Activated T-cell treated with anti-CD3 and anti-CD28 coated beads, Interleukin-2, amount 50 U/mL, for 24 hours (primary cell): ENCODE measurements around the gene PCDHGC4.
A peak's percentile ranks its signal among the peaks of the same experiment; 100 is the strongest.

Experiments used
- DNase-seq: peaks from one replicate; pipeline ENCODE4 v3.0.0-alpha.2; 2020
- H3K27ac Mint-ChIP-seq: 2 replicates; pipeline ENCODE4 v1.8.0; 2020; ENCODE audit warnings: mild to moderate bottlenecking, mixed read lengths
- H3K27me3 Mint-ChIP-seq: 2 replicates; pipeline ENCODE4 v1.8.0; 2020; ENCODE audit warnings: mixed read lengths
- H3K36me3 Mint-ChIP-seq: 2 replicates; pipeline ENCODE4 v1.8.0; 2020; ENCODE audit warnings: low read depth, mixed read lengths
- H3K4me1 Mint-ChIP-seq: 2 replicates; pipeline ENCODE4 v1.8.0; 2020; ENCODE audit warnings: low read depth, mixed read lengths
- H3K4me3 Mint-ChIP-seq: 2 replicates; pipeline ENCODE4 v1.8.0; 2020; ENCODE audit warnings: mild to moderate bottlenecking, moderate library complexity, mixed read lengths
- H3K9me3 Mint-ChIP-seq: 2 replicates; pipeline ENCODE4 v1.8.0; 2020; ENCODE audit warnings: mixed read lengths

PCDHGC4 gene

GRCh38 chr5:141512911-141513626 lies 28.2 kb downstream of the PCDHGC4 start:
- Mint-ChIP-seq H3K9me3 (no peaks in the 10 kb centered on the region), H3K4me3 (peak overlapping the region; percentile 70), H3K27me3 (no peaks in the 10 kb centered on the region), H3K4me1 (peaks cover 51% of the 10 kb centered on the region), H3K36me3 (peaks cover 10% of the 10 kb centered on the region), H3K27ac (peak overlapping the region; percentile 80)
- DNase-seq = peak; percentile 67

- Mint-ChIP-seq H3K4me1 (peaks cover 49% of the 10 kb centered on the region), H3K27me3 (no peaks in the 10 kb centered on the region), H3K27ac (peak overlapping the region; percentile 80), H3K36me3 (peaks cover 10% of the 10 kb centered on the region), H3K4me3 (peak overlapping the region; percentile 70), H3K9me3 (no peaks in the 10 kb centered on the region)
- peak; percentile 72 for DNase-seq
Observed at GRCh38 chr5:141513627-141514329, 28.9 kb downstream of the PCDHGC4 start.

GRCh38 chr5:141514330-141515133 lies 29.7 kb downstream of the PCDHGC4 start:
- Mint-ChIP-seq H3K27me3 (no peaks in the 10 kb centered on the region), H3K36me3 (peaks cover 10% of the 10 kb centered on the region), H3K4me3 (no peak overlapping the region), H3K4me1 (peaks cover 42% of the 10 kb centered on the region), H3K27ac (peak overlapping the region; percentile 80), H3K9me3 (no peaks in the 10 kb centered on the region)
- DNase-seq = no peak

DNA sequence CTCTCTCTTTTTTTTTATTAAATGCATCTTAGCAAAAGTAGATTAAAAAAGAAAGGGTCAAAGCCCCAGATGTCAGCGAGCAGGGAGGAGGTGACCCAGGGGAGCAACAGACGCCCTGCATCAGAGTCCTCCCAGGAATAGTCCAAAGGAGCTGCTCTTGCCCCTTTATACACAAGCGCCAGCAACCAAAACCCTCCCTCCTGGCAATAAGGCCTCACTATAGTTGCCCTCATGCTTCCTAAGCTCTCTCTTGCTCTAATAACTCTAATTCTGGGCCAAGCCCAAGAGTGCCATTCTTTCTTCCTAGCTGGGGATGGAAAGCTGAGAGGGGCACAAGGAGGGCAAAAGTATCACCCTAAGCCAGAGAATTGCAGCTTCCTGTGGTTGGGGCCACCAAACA lies 30.3 kb downstream of the PCDHGC4 start:
- H3K27ac Mint-ChIP-seq = peak overlapping the region; percentile 63
- DNase-seq = no peak
- H3K36me3 Mint-ChIP-seq = peaks cover 10% of the 10 kb centered on the region
- no peaks in the 10 kb centered on the region for H3K27me3 Mint-ChIP-seq
- peaks cover 44% of the 10 kb centered on the region for H3K4me1 Mint-ChIP-seq
- H3K9me3 Mint-ChIP-seq = no peaks in the 10 kb centered on the region
- no peak overlapping the region for H3K4me3 Mint-ChIP-seq

- no peaks in the 10 kb centered on the region for H3K9me3 Mint-ChIP-seq
- H3K36me3 Mint-ChIP-seq = peaks cover 10% of the 10 kb centered on the region
- DNase-seq = no peak
- no peaks in the 10 kb centered on the region for H3K27me3 Mint-ChIP-seq
- peak overlapping the region; percentile 64 for H3K27ac Mint-ChIP-seq
- no peak overlapping the region for H3K4me3 Mint-ChIP-seq
- peaks cover 53% of the 10 kb centered on the region for H3K4me1 Mint-ChIP-seq
Observed at GRCh38 chr5:141515946-141516671, 31.3 kb downstream of the PCDHGC4 start.

GRCh38 chr5:141516672-141517025 lies 31.8 kb downstream of the PCDHGC4 start:
- peaks cover 10% of the 10 kb centered on the region for H3K36me3 Mint-ChIP-seq
- peaks cover 59% of the 10 kb centered on the region for H3K4me1 Mint-ChIP-seq
- H3K9me3 Mint-ChIP-seq = no peaks in the 10 kb centered on the region
- no peaks in the 10 kb centered on the region for H3K27me3 Mint-ChIP-seq
- DNase-seq = no peak
- peak overlapping the region; percentile 64 for H3K27ac Mint-ChIP-seq
- H3K4me3 Mint-ChIP-seq = no peak overlapping the region

- Mint-ChIP-seq H3K4me3 (no peak overlapping the region), H3K4me1 (peaks cover 65% of the 10 kb centered on the region), H3K36me3 (peaks cover 10% of the 10 kb centered on the region), H3K9me3 (no peaks in the 10 kb centered on the region), H3K27ac (no peak overlapping the region), H3K27me3 (no peaks in the 10 kb centered on the region)
- DNase-seq = no peak
Observed at GRCh38 chr5:141517312-141517711, 32.5 kb downstream of the PCDHGC4 start.

- DNase-seq = no peak
- Mint-ChIP-seq H3K9me3 (no peaks in the 10 kb centered on the region), H3K4me1 (peaks cover 65% of the 10 kb centered on the region), H3K4me3 (no peak overlapping the region), H3K27me3 (no peaks in the 10 kb centered on the region), H3K27ac (peak overlapping the region; percentile 63), H3K36me3 (peaks cover 7% of the 10 kb centered on the region)
Observed at GRCh38 chr5:141517880-141518617, 33.2 kb downstream of the PCDHGC4 start.

DNA sequence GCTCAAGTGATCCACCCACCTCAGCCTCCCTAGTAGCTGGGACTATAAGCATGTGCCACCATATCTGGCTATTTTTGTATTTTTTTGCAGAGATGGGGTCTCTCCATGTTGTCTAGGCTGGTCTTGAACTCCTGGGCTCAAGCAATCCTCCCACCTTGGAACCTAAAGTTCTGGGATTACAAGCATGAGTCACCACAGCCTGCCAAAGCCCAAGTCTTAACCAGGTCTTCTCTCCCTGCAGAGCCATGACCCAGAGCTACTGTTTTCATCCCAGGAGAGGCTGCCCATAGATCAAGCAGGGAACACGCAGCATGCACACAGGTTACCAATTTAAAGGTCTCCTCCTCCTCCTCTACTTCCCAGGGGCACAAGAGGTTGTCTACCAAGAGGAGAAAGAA lies 33.8 kb downstream of the PCDHGC4 start:
- Mint-ChIP-seq H3K27ac (no peak overlapping the region), H3K9me3 (no peaks in the 10 kb centered on the region), H3K27me3 (no peaks in the 10 kb centered on the region), H3K36me3 (peaks cover 5% of the 10 kb centered on the region), H3K4me3 (no peak overlapping the region), H3K4me1 (peaks cover 66% of the 10 kb centered on the region)
- DNase-seq = no peak

DNA sequence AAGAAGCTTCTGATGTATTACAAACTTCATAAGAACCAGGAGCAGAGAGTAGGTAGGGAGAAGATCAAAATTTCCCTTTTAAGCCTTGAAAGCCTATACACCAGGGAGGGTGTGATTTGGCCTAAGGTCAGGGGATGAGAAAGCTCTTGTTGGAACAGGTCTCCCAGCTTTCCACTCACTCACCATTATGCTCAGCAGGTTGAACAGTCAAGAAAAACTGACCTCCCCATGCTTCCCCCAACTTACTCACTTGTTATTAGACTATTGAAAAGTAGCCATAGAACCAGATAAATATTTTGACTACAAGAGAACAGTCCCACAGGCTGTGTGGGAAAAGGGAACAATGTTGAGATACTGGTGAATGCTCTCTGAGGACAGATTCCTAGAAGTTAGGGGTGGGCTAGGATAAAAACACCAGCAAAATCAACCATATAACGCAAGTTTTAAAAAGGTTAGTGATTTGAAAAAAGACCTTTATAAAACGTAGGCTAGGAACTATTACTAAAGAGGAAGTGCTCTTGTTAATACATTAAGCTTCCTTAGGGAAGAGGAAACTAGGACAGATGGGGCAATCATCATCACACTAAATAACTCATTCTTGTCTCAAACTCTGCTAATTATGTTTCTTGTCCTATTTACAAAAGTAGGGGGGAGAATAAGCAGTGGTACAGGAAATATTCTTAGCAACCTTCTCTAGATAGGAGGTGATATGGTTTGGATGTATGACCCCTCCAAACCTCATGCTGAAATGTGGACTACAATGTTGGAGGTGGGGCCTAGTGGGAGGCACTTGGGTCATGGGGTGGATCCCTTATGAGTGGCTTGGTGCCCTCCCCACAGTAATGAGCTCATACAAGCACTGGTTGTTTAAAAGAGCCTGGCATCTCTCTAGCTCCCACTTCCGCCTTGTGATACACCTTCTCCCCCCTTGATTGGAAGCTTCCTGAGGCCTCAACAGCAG lies 35.1 kb downstream of the PCDHGC4 start:
- Mint-ChIP-seq H3K9me3 (no peaks in the 10 kb centered on the region), H3K27me3 (no peaks in the 10 kb centered on the region), H3K4me3 (no peak overlapping the region), H3K36me3 (no peaks in the 10 kb centered on the region), H3K27ac (peak overlapping the region; percentile 77), H3K4me1 (peaks cover 55% of the 10 kb centered on the region)
- no peak for DNase-seq

DNA sequence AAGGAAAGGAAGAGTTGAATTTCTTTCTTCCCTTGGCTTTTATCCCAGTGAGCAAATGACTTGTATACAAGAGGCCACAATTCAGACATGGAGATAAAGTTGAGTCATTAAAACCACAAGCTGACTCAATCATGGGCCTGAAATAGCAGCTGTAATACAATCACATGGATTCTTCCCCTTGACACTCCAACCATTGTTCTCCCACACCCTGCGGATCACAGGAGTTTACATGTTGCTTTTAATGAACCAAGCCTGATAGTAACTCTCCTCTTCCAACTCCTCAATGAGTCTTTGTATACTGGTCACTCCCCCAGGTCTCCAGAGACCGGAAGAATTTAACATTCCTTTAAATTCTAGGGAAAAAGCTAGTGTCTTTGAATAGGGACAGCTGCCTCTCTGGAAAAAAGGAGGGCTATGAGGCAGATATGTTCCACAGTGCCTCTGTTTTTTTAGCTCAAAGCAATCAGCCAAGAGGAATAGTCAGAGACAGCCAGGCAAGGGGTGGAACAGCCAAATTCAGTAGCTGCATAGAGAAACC lies 36.5 kb downstream of the PCDHGC4 start:
- Mint-ChIP-seq H3K4me1 (peaks cover 49% of the 10 kb centered on the region), H3K9me3 (no peaks in the 10 kb centered on the region), H3K27ac (peak overlapping the region; percentile 62), H3K4me3 (no peak overlapping the region), H3K36me3 (no peaks in the 10 kb centered on the region), H3K27me3 (no peaks in the 10 kb centered on the region)
- DNase-seq = no peak

GRCh38 chr5:141522301-141522700 lies 37.5 kb downstream of the PCDHGC4 start:
- no peaks in the 10 kb centered on the region for H3K36me3 Mint-ChIP-seq
- no peak for DNase-seq
- H3K9me3 Mint-ChIP-seq = no peaks in the 10 kb centered on the region
- peaks cover 47% of the 10 kb centered on the region for H3K4me1 Mint-ChIP-seq
- H3K27ac Mint-ChIP-seq = peak overlapping the region; percentile 44
- H3K27me3 Mint-ChIP-seq = no peaks in the 10 kb centered on the region
- H3K4me3 Mint-ChIP-seq = no peak overlapping the region

- no peaks in the 10 kb centered on the region for H3K9me3 Mint-ChIP-seq
- no peak overlapping the region for H3K27ac Mint-ChIP-seq
- no peaks in the 10 kb centered on the region for H3K36me3 Mint-ChIP-seq
- no peak for DNase-seq
- H3K27me3 Mint-ChIP-seq = no peaks in the 10 kb centered on the region
- H3K4me3 Mint-ChIP-seq = no peak overlapping the region
- peaks cover 47% of the 10 kb centered on the region for H3K4me1 Mint-ChIP-seq
Observed at GRCh38 chr5:141523991-141524390, 39.2 kb downstream of the PCDHGC4 start.
